HG03064 (cell line): ENCODE data around the gene INO80E.

ENCODE experiments used
- ATAC-seq: cut with Tn5 transposase; IDR thresholded peaks from one replicate; pipeline ENCODE4 v1.9.1; 2021; ENCODE audit warnings: low read depth; ENCODE audit not compliant: unreplicated experiment

The INO80E gene

DNA sequence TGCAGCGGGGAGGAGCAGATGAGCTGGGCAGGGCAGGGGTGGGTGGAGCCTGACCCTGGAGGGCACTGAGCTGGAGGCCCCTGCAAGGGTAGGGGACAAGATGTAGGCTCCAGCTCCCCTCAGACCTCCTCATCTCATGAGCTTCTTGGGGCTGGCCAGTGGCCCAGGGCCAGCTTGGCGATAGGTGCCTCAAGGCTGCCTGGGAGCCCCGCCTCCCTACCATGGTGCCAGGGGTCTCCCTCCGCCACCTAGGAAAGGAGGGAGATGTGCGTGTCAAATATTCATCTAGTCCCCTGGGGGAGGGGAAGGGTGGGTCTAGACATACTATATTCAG lies 4.5 kb upstream of the INO80E start:
- no peak for ATAC-seq

DNA sequence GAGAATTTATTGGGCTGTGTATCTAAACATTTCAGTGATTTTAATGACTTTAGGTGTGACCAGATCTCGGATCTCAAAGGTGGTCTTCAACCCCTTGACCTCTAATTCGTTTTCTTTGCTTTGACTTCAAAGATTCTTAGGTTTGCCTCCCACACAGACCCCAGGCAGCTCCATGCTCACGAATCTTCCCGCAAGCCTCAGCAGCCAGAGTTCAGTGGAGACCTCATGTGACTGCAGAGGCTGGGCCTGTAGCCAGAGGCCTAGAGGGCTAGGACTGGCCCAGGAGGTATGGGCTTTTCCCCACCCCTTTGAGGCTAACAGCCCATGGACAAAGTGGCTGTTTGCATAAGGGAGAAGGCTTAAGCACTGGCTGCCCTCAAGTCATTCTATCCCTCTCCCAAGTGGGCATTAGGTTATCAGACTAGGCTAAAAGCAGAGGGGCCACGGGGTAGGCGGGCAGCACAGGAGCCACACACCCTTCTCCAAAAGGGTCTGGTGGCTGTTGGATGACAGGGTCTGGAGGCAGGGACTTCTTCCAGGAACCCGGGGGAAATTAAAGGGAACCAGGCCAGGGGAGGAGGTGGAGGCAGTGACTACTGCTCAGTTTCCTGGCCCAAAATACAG lies 3.6 kb upstream of the INO80E start:
- ATAC-seq = no peak

DNA sequence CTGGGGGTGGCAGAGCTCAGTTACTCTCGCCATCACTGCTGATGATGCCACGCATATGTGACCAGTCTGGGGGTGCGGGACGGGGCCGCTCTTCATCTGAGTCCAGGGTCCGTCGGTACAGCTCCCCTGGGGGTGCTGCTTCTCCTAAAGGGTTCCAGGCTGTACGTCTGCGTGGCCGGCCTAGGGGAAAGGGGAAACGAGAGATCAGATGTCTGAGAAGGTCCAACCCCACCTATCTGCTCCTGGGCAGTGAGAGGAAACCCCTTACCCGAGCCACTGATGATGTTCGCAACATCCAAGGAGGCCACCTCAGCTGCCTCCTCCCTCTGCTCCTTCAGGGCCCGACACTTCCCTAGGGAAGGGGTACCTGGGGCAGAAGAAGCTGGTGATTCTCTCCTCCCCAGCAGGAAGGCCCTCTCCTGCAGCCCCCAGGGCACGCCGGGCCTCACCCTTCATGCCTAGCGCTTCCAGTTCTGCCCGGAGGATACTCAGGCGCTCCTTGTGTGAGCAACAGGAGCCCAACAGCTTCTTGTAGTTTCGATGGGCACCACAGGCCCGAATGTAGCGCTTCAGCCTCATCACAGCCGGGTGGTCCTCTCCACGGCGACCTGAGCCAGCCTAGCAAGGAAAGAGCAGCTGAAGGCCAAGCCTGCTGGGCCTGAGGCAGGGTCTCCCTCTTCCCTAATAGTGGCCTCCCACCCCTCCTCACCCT lies 2.7 kb upstream of the INO80E start:
- no peak for ATAC-seq

DNA sequence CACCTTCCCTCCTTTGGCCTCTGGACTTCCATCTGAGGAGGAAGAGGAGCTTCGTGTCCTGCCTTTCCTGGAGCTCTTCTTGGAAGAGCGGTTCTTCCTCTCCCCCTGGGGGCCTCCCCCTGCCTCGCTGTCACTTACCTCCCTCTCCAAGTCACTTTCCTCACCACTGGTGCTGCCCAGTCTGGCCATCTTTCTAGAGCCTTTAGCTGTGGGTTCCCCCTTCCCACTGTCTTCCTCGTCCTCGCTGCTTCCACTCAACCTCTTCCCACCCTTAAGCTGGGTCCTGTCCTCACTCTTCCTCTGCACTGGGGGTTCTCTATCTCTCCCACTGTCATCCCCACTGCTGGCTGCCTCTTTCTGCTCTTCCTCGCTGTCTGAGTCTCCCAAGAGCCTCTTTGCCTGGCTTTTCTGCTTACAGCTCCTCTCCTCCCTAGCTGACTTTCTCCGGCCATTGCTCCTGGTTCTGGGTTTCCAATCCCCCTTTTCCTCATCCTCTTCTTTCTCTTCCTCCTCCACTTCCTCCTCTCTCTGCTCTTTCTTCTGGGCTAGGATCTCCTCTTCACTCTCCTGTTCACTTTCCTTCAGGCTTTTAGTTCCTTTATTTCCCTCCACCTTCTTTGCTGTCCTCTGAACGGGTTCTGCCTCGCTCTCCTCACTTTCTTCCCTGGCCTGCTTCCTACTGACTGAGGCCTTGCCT lies 2.0 kb upstream of the INO80E start:
- no peak for ATAC-seq

DNA sequence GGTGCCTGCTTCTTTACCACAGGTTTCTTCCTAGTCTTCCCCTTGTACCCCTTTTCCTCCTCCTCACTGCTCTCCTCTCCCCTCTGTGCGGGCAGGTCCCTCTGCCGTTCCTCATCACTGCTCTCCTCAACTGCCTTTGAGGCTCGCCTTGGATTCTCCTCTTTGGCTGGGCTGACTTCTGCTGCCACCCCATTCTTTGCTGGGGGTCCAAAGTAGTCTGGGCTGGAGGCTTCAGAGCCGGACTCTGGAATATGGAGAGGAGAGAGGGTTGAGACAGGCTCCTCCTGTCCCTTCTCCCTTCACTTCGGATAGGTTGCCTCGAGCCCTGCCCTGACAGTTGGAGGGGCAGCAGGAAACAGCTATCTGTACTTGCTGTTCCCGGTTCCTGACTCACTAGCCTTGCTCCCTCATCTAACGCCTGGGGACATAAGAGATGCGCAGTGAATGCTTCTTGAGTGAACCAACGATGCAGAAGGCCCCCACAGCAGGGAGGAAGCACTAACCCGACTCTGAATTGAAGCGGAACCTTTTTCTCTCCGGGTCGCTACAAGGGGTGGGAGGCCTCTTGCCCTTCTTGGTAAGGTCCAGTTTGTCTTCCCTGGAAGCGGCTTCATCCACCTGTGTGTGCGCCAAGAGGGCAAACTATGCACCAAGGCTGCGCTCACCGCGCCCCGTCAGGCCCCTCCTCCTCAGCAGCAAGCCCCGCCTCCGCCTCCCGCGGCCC lies 1.3 kb upstream of the INO80E start:
- ATAC-seq = no peak

DNA sequence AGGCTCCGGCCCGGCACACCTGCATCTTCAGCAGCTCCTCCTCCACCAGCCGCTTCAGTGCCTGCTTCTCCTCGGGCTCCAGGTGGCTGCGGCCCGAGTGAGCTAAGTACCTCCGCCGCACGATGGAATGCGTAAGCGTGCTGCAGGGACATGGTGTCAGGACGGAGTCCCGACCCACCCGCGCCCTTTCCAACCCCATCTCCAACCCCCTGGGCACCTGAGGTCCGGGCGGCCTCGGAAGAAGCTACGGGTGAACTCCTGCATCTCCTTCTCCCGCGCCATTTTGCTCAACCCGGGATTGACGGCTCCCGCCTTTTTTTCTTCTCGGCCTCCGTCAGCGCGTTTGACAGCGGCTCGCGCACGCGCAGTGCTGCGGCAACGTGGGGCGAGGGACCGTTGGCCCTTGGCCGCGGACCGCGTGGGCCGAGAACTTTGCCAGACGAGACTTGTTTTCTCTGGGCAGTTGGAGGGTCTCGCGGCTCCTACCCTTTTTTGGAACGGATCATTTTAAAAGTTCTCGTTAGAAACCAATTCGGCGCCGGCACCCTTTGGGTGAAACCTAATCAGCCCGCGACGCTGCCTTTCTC lies 624 bp upstream of the INO80E start, which contains the start of gene HIRIP3:
HIRIP3 (minus strand) TSS at position 294 of the 587 bp plus-strand sequence; CDS start at position 282, 12 bp downstream.
- ATAC-seq = no peak

DNA sequence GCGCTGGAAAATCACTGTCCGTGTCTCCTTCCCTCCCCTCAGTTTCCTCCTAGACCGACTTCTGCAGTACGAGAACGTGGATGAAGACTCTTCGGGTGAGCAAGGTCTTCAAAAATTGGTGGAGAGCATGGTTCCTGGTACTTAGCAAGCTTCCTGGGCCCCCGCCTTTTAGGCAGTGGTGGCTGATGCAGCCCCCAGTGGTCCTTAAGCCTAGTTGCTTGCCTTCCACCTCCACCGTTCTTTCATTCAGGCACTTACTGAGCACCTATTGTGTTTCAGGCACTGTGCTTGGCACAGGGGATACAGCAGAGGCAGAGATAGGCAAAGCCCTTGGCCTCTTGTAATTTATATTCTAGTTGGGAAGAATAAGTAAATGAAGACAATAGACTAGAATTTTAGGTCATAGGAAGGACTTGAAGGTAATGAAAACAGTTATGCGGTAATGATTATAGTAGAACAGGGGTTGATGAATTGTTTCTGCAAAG lies 767 bp downstream of the INO80E start:
- no peak for ATAC-seq

DNA sequence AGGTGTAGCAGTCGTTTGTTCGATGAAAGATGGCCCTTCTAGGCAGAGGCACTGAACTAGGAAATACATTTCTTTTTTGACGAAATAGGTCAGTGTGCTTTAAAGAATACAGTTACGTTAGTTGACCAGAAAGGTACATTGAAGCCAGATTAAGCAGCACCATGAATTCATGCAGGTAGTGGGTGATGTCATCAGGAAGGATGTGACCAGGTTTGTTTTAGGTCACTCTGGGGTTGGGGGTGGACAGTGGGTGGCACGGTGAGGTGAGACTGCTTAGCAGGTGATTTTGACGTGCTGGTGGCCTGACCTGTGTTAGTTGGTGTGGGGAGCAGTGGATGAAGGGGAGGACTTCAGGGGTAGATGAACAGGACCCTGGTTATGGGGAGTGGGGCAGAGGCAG lies 3.6 kb downstream of the INO80E start:
- ATAC-seq = no peak

DNA sequence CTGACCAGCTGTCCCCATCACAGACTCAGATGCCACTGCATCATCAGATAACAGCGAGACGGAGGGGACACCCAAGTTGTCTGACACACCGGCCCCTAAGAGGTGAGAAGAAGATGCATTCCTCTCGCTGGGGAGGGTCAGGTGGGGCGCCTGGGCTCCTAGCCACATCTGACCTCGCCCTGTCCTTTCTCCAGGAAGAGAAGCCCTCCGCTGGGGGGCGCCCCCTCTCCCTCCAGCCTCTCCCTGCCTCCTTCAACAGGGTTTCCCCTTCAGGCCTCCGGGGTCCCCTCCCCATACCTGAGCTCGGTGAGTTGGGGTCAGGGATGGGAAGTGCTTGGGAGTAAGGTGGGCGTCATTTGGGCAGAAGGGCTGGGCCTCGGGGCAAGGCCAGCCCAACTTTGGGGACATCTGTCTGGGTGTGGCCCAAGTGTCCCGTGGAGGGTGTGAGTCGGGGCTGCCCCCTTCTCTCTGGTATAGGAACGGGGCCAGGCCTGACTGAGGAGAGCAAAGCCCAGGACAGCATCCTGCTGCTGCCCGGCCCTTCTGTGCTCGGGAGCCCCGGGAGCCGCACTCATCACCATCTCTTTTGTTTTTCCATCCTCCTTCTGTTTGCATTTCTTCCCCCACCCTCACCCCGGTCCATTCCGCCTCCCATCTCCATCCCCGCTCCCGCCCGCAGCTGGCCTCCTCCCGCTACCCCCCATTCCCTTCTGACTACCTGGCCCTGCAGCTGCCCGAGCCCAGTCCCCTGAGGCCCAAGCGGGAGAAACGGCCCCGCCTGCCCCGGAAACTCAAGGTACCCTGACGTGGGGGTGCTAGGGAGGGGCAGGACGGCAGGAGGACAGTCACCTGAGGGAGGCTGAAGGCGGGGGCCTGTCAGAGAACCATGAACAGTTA lies 4.9 kb downstream of the INO80E start:
- ATAC-seq = no peak

DNA sequence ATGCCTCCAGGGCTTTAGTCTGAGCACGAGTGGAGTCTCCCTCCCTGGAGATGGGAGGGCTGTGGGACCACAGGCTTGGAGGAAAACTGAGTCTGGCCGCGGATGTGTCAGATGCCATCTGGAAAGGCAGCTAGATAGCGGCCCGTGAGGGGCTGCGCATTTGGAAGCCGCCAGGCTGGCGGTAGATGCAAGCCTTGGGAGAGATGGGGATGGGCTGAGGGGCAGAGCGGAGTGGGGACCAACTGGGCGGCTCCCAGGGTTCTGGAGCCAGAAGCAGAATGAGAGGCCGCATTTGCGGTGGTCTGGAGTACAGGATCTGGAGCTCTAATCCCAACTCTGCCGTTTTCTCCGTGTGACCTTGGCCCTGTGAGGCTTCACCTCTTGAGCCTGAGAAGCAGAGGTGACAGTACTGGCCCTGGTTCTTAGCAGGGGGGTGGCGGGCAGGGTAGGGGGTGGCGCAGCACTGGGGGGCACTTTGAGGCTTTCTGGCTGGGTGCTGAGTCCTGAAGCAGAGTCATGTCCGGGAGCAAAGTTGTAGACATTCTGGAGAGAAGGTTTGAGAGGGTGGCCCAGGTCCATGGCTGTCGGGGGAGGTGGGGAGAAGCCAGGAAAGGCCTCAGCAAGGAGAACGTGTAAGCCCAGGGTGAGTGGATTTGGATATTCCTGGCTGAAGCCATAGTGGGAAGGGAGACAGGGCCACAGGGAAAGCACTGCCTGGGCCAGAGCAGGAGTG lies 6.7 kb downstream of the INO80E start:
- ATAC-seq = no peak

DNA sequence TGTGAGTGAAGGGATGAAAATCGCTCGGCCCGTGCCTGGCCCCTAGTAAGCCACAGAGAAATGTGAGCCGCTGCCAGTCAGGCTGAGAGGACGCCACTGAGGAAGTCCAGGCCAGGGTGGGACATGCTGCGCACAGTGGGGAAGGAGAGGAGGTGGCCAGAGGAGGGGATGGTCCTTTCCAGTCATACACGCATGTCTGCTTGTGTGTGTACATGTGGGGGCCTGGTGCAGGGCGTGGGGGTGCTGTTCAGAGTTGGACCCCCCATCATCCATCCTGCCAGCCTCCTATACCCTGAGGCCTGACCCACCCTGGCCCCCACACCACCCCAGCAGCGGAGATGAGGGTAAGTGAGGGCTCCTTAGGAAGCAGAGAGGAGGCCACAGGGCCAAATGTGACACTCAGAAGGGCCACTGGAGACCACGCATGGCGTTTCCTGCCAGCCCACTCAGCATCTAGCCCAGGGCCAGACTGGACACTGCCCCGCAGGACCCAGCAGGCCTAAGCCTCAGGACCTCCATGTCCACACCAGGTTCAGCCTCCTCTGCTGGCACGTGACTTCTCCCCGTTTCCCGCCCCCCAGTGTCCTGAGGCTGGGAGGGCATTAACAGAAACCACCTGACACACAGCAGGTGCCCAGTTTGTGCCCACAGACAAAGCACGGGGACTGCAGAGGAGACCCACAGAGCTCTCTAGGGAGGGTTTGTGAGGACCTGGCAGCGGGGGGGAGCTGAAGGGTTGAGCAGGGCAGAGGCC lies 7.8 kb downstream of the INO80E start:
- ATAC-seq = no peak

DNA sequence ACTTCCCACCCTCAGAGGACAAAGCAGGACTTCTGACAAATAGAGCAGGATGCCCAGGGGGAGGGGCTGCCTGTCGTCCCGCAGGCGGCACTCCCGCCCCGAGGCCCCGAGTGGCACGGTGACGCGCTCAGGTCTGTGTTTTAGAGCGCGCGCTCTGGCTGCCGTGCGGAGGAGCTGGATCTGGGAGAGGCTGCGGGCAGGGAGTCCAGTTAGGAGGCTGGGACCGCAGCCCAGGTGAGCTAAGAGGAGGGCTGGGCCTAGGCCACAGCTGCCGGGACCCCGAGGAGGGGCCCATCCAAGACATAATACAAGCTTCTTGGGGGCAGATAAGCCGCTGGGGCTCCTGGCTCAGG lies 8.4 kb downstream of the INO80E start:
- ATAC-seq = no peak

DNA sequence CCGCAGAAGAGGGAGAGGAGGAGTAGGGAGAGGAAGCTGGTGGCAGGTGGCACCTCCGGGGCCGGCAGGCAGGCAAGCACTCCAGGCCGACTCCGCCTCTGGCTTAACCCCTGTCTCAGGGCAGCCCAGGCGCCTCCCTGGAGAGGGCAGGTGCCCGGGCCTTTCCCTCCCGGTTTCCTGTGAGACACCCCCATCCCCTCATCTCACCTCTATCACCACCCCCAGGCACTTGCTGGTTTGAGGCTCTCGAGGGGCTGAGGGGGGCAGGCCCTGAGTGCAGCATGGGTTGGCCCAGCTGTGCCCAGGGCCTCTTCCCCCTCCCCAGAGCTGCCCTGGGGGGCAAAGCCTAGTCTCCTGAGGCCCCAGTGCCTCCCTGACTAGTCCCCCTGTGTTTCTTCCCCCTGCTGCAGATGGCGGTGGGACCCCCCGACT lies 8.8 kb downstream of the INO80E start:
- ATAC-seq = no peak

DNA sequence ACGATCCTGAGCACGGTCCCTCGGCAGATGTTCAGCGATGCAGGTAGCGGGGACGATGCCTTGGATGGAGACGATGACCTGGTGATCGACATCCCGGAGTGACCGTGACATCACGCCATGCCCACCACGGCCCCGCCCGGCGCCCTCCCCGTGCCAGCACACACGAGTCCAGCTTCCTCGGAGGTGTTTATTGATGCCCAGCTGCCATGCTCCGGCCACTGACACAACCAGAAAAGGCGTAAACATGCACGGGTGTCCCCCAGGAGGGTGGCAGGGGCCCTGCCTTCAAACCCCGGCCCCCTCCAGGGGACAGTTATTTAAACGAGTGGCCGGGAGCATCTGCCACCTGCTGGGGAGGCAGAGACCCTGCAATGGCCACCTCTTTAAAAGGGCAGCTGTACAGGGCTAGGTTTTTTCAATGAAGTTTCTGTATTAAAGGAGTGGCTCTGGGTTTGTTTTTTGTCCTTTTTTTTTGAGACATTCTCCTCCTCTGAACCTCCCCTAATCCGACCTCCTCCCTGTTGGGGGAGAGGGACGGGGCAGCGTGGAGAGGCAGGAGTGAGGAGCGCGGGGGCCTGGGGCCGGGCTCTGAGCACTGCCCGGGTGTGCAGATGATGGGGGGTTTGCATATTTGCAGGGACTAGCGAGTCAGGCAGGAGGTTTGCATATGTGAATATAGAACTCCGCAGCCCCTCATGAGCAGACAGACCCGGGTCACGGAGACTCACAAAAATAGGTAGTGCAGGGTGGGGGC lies 9.5 kb downstream of the INO80E start:
- ATAC-seq = no peak

DNA sequence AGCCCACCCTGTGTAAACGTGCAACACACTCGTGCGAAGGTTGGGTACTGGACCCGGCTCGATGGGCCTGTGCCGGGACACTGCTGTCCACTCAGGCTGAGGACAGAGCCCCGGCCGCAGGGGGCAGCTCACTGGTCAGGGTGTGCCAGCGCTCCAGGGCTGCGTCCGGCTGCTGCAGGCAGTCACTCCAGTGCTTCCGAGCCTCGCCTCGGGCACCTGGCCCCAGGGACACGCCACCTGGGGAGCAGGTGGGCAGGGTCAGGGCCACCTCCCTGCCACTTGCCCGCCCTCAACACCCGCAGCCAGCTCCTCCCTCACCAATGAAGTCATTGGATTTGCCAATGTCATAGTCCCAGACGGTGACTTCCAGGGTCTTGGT lies 10.0 kb downstream of the INO80E start:
- no peak for ATAC-seq

DNA sequence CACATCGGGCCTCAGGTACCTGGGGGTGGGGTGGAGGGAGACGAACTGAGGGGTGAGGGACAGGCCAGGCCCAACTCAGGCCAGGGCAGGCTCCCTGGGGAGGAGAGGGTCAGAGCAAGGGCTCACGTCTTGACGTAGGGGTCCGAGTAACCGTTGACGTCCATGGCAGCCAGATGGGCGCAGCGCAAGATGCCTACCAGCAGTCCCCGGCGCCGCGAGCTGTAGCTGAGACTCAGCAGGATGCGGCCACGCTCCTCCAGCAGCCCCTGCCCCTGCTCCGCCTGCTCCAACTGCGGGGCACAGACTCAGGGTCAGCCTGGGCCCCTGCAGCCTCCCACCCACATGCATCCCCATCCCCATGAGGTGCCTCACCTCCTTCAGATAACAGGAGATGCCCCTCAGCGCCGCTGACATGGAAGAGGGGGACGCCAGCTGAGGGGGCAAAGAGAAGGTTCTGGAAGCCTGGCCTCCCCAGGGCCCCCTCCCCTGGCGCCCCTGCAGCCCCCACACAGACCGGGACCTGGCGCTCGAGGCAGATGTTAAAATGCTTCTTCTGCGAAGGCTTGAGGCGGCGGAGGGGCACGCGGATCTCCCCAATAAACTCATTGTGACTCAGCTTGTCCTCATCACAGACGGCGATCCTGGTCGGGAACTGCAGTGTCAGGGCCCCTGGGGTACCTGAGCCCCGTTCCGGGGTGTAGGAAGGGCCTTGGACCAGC lies 10.8 kb downstream of the INO80E start:
- no peak for ATAC-seq

DNA sequence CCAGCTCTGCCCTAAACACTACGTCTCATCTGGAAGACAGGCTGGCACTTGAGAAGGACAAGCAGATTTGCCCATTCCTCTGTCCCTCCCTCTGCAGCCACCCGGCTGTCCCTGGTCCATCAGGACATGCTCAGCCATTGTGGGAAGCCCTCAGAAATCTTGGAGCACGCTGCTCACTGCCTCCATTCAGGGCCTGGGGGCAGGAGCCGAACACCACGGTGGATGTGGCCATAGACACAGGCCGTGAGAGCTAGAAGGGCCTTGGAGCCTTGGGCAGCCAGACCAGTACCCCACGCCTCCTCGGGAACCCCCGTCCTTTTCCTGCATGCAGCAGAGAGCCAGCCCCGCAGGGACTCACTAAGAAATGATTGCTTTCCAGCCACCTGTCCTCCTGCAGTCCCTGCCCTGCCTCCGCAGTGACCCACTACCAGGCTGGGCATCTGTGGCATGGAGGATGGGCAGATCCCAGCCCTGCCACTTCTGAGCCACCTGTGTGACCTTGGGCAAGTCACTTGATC lies 11.4 kb downstream of the INO80E start:
- ATAC-seq = no peak
